Left ventricle myocardium inferior (tissue), 1 donor: ENCODE measurements around the gene ANP32B. TPM values are rescaled to one million over a fixed set of nuclear protein-coding genes. Genes with fewer than 3 reads are reported as not detected.

Experiments used
- DNase-seq: peaks from one replicate; pipeline ENCODE4 v3.0.0-alpha.2; 2020
- H3K27ac ChIP-seq: fragments of 200-600 bp; replicated peaks from 2 replicates; pipeline ENCODE4 v1.8.0; 2021
- H3K27me3 ChIP-seq: fragments of 200-600 bp; 2 replicates; pipeline ENCODE4 v1.8.0; 2021; ENCODE audit warnings: low read depth
- H3K36me3 ChIP-seq: fragments of 200-600 bp; 2 replicates; pipeline ENCODE4 v1.8.0; 2021
- H3K4me1 ChIP-seq: fragments of 200-600 bp; 2 replicates; pipeline ENCODE4 v1.8.0; 2021
- H3K4me3 ChIP-seq: fragments of 200-600 bp; 2 replicates; pipeline ENCODE4 v1.8.0; 2021; ENCODE audit warnings: mild to moderate bottlenecking, moderate library complexity
- H3K9me3 ChIP-seq: fragments of 200-600 bp; replicated peaks from 2 replicates; pipeline ENCODE4 v1.8.0; 2021
- intact Hi-C: fragments of 100-400 bp; cut with micrococcal nuclease; formaldehyde crosslinking; loops from one replicate; pipeline ENCODE4 v1.11.0; 2022
- total RNA-seq: library from RNA; stranded (reverse); fragmentation: NEBNext Ultra II Directional; extraction: Animal tissue kit (Norgen Biotek cat#: 25700); gene quantifications from one replicate; pipeline ENCODE4 v1.2.1, GENCODE V29; 2021
- TF ChIP-seq, protein P1 (sequence below): fragments of 200-600 bp; IDR thresholded peaks from 2 replicates; pipeline ENCODE4 v1.8.0; 2021; ENCODE audit warnings: antibody characterized with exemption, mild to moderate bottlenecking, borderline replicate concordance
- donor health status: DM: no; HTN: yes; CAD: no; lungs with severe emphysema.

The ANP32B gene
- total RNA-seq, 1 donor from 2014 or later: 49.9 TPM

GRCh38 chr9:97980479-97980803 lies 2.7 kb upstream of the ANP32B start:
- intact Hi-C loops: loop anchor here (10.0 kb wide), 1 partner anchor 54 kb away; no protein-coding TSS in a partner anchor
- TF ChIP-seq, protein P1, sequence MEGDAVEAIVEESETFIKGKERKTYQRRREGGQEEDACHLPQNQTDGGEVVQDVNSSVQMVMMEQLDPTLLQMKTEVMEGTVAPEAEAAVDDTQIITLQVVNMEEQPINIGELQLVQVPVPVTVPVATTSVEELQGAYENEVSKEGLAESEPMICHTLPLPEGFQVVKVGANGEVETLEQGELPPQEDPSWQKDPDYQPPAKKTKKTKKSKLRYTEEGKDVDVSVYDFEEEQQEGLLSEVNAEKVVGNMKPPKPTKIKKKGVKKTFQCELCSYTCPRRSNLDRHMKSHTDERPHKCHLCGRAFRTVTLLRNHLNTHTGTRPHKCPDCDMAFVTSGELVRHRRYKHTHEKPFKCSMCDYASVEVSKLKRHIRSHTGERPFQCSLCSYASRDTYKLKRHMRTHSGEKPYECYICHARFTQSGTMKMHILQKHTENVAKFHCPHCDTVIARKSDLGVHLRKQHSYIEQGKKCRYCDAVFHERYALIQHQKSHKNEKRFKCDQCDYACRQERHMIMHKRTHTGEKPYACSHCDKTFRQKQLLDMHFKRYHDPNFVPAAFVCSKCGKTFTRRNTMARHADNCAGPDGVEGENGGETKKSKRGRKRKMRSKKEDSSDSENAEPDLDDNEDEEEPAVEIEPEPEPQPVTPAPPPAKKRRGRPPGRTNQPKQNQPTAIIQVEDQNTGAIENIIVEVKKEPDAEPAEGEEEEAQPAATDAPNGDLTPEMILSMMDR: no peak
- Histone ChIP-seq H3K4me1 (peaks cover 40% of the 10 kb centered on the region), H3K4me3 (no peak overlapping the region), H3K9me3 (no peaks in the 10 kb centered on the region), H3K36me3 (no peaks in the 10 kb centered on the region), H3K27ac (peak overlapping the region; percentile 99), H3K27me3 (no peaks in the 10 kb centered on the region)
- DNase-seq: peak; percentile 58

DNA sequence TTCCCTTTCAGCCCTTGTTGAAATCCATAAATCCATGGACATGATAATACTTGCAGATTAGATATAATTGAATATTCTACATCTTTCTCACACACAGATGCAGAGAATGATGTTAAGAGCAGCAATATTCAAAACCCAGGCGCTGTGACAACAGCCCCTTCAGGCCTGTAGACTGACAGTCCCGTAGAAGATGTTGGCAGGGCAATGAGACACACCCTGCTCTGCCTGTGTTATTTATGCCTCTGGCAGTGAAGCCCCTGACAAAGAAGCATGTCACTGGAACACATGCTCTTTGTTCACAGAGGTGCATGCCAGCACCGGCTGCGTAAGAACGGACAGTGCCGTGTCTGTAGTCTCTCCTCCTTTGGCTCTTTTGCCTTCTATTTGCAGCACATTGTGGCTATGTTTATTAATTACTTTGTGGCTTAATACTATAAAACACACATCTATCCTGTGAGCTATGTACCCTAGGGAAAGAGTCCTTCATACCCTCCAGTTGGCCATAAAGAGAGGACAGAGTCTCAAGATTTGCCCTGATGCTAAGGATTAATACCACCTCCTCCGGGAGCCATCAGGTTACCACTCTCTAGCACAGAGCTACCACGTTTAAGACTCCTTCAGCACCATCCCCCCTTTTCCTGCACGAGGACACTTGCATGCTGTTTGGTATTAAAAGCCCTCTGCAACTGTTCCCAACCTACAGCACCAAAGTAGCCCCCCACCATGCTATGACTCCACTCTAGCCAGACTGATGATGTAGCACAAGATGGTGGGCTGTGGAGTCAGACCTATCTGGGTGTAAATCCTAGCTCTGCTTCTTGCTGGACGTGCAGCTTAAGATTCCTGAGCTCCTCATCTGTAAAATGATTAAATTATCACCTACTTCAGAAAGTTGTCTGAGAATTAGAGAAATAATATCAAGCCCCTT lies 2.0 kb upstream of the ANP32B start:
- no peaks in the 10 kb centered on the region for H3K27me3 ChIP-seq
- H3K4me1 ChIP-seq: peaks cover 48% of the 10 kb centered on the region
- DNase-seq: peak; percentile 55
- TF ChIP-seq, protein P1: no peak
- H3K36me3 ChIP-seq: no peaks in the 10 kb centered on the region
- H3K27ac ChIP-seq: peak overlapping the region; percentile 99
- intact Hi-C loops: loop anchor here (10.0 kb wide), 1 partner anchor 54 kb away; no protein-coding TSS in a partner anchor
- H3K9me3 ChIP-seq: no peaks in the 10 kb centered on the region
- peak overlapping the region; percentile 15 for H3K4me3 ChIP-seq

DNA sequence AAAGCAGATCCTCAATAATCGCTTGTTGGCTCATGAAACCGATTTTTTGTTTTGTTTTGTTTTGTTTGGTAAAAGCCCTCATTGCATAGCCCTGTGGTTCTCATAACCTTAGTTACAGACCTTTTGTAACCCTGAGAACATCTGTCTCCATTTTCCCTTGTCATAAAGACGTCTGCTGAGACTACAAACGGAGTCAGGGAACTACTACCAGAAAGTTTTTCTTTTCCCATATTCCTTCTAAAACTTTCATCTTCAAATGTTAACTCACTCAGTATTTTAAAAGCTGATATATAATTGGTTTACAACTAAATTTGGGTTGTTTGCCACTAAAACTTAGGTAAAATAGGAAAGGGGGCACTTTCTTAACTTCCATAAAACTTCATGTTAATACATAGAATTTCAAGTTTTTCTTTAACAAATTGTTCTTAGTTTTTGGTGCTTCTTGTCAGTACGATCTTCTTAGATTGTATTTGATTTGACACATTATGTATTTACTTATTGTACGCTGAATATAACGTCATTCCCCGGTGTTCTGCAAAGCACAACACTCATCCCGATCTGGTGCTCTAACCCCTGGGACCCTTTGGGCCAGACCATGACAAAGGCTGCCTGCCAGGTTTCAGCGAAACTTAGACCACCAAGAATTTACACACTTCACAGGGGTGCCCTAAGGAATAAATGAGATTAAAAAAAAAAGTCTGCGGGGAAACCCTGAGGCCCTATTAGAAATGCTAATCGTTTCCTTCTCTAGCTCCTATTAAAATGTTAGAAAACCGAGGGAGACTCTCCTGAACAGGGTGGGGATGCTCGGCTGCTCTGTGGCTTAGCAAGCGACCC lies 1.1 kb upstream of the ANP32B start:
- H3K4me3 ChIP-seq: peak overlapping the region; percentile 80
- peaks cover 56% of the 10 kb centered on the region for H3K4me1 ChIP-seq
- intact Hi-C loops: loop anchor here (10.0 kb wide), 1 partner anchor 53 kb away; no protein-coding TSS in a partner anchor
- no peak for DNase-seq
- TF ChIP-seq, protein P1: no peak
- peak overlapping the region; percentile 99 for H3K27ac ChIP-seq
- no peaks in the 10 kb centered on the region for H3K9me3 ChIP-seq
- no peaks in the 10 kb centered on the region for H3K36me3 ChIP-seq
- H3K27me3 ChIP-seq: no peaks in the 10 kb centered on the region

DNA sequence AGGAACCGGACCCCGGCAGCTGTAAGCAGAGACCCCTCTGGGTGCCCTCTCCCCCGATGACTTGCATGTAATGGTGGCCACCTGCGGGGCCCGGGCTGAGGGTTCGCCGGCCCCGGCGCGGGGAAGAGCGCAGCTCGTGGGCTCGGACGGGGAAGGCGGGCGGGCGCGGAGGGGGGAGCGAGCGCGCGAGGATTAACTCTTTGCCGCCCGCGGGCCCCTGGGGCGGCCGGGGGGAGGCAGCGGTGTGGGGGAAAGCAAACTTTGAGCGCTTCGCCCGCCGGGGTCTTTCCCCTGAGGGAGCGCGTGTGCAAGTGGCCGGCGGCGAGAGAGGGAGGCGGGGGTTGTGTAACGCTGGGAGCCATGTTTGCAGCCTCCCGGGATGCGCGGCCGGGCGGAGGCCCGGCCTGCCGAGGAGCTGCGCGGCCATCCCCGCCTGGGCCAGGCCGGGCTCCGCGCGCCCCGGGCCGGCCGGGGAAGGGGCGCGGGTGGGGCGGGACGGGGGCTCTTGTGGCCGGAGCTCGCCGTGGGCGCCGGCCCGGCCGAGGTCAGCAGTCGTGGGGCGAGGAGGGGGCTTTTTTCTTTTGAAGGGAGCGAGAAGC lies 547 bp downstream of the ANP32B start:
- Histone ChIP-seq H3K27ac (peak overlapping the region; percentile 99), H3K9me3 (no peaks in the 10 kb centered on the region), H3K27me3 (no peaks in the 10 kb centered on the region), H3K36me3 (no peaks in the 10 kb centered on the region), H3K4me3 (peak overlapping the region; percentile 80), H3K4me1 (peaks cover 73% of the 10 kb centered on the region)
- TF ChIP-seq, protein P1: no peak
- intact Hi-C loops: loop anchor here (10.0 kb wide), 1 partner anchor 51 kb away; no protein-coding TSS in a partner anchor
- peak; percentile 64 for DNase-seq
